Gastroesophageal sphincter (tissue), 4 donors: ENCODE results near the gene ALG13. TPM values are rescaled to one million over a fixed set of nuclear protein-coding genes. Genes with fewer than 3 reads are reported as not detected.
A peak's percentile ranks its signal among the peaks of the same experiment; 100 is the strongest.

Experiments
- ATAC-seq: fragments of 150-250 bp; one replicate; pipeline ENCODE4 v1.9.1; 2016; ENCODE audit warnings: mild to moderate bottlenecking, moderate library complexity
- H3K27ac ChIP-seq, 4 donors: fragments of 200-600 bp; sonication (generic) in 3 of 4; 1 replicate in 3 of 4; 2 replicates in 1 of 4; pipeline ENCODE4 v1.5.1; 2016 to 2019
- H3K27me3 ChIP-seq: fragments of 200-600 bp; sonication (generic); one replicate; pipeline ENCODE4 v1.5.1; 2019
- H3K36me3 ChIP-seq, 2 donors: fragments of 200-600 bp; sonication (generic); one replicate each; pipeline ENCODE4 v1.5.1; 2019; ENCODE audit warnings: control low read depth in 1 of 2
- H3K4me1 ChIP-seq, 3 donors: fragments of 200-600 bp; sonication (generic); 1 replicate in 2 of 3; 2 replicates in 1 of 3; pipeline ENCODE4 v1.5.1; 2016 to 2019; ENCODE audit warnings: control low read depth in 2 of 3
- H3K4me3 ChIP-seq, 2 donors: fragments of 200-600 bp; sonication (generic); one replicate each; pipeline ENCODE4 v1.5.1; 2019; ENCODE audit warnings: mild to moderate bottlenecking in 1 of 2, moderate library complexity in 1 of 2
- H3K9me3 ChIP-seq, 3 donors: fragments of 200-600 bp; sonication (generic); one replicate each; pipeline ENCODE4 v1.5.1; 2017 to 2019; ENCODE audit warnings: control low read depth in 2 of 3
- EP300 ChIP-seq: sonication (generic); formaldehyde crosslinking; IDR thresholded peaks from one replicate; pipeline ENCODE4 v1.6.1; 2017; ENCODE audit warnings: antibody characterized with exemption, mild to moderate bottlenecking
- POLR2A ChIP-seq, 2 donors: fragments of 450-650 bp; IDR thresholded peaks; one replicate each; pipeline ENCODE4 v1.6.1; 2017; ENCODE audit warnings: antibody characterized with exemption in 2 of 2, mild to moderate bottlenecking in 2 of 2, moderate library complexity in 1 of 2
- POLR2AphosphoS5 ChIP-seq: sonication (generic); formaldehyde crosslinking; IDR thresholded peaks from one replicate; pipeline ENCODE4 v1.6.1; 2017; ENCODE audit warnings: antibody characterized with exemption
- WGBS, 2 donors: methylation state at CpG; one replicate each; pipeline ENCODE4 v1.1.5; 2018; ENCODE audit warnings: low coverage in 1 of 2; 5-methylcytosine and 5-hydroxymethylcytosine counted together
- total RNA-seq, 4 donors: library from RNA; depleted of rRNA; stranded (reverse); fragments of >200 nt; gene quantifications; one replicate each; pipeline ENCODE4 v1.1.0, GENCODE V29; 2016
- TF ChIP-seq, protein P1 (sequence below), 4 experiments: fragments of 200-600 bp in 2 of 4; fragments of 450-650 bp in 2 of 4; sonication (generic) in 1 of 4; IDR thresholded peaks; one replicate each; pipeline ENCODE4 v1.5.1; 2017 to 2019; ENCODE audit warnings: antibody characterized with exemption in 4 of 4, mild to moderate bottlenecking in 2 of 4, moderate library complexity in 2 of 4

ALG13 gene
- total RNA-seq, 4 donors from 2014 or later: 34.6 to 62.4 (median 49.9) TPM

DNA sequence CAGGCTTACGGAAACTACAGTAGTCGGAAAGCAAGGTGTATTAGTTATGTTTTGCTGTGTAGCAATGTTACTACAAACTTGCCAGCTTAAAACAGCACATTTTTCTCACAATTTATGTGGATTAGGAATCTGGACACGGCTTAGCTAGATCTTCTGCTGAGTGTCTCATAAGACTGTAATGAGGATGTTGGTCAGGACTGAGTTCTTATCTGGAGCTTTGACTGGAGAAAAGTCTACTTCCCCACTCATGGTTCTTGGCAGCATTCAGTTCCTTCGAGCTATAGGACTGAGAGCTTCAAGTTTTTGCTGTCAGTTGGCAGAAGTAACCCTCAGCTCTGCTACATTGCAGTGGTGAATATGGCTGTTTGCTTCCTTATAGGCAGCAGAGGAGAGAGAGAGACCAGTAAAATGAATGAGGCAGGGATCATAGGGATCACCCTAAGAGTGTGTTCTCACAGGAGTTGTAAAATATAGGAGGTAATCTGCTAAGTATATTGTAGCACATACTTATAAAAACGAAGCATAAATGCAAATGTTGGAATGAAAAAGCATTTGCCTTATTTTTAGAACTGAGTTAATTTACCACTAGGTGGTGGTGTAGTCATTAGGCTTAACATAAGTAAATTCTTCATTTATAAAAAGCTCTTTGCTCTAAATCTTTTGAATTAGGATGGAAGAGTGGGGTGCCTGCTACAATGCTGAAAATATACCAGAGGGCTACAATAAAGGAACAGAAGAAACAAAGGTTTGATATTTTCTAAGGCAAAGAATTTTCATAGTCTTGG lies 38.6 kb downstream of the ALG13 start:
- Histone ChIP-seq H3K4me3 (no peak overlapping the region), H3K27ac (no peak overlapping the region), H3K9me3 (no peaks in the 10 kb centered on the region), H3K36me3 (peaks cover 0 to 27% of the 10 kb centered on the region in 2 donors), H3K4me1 (no peaks in the 10 kb centered on the region), H3K27me3 (no peaks in the 10 kb centered on the region)
- ATAC-seq: no peak
- 34 to 55% methylated on average over 2 to 4 of the region's 5 CpGs for WGBS, 2 donors
- TF ChIP-seq POLR2A (IDR thresholded peaks at IDR 0.05) (no peak), POLR2AphosphoS5 (no peak)
- TF ChIP-seq, protein P1, sequence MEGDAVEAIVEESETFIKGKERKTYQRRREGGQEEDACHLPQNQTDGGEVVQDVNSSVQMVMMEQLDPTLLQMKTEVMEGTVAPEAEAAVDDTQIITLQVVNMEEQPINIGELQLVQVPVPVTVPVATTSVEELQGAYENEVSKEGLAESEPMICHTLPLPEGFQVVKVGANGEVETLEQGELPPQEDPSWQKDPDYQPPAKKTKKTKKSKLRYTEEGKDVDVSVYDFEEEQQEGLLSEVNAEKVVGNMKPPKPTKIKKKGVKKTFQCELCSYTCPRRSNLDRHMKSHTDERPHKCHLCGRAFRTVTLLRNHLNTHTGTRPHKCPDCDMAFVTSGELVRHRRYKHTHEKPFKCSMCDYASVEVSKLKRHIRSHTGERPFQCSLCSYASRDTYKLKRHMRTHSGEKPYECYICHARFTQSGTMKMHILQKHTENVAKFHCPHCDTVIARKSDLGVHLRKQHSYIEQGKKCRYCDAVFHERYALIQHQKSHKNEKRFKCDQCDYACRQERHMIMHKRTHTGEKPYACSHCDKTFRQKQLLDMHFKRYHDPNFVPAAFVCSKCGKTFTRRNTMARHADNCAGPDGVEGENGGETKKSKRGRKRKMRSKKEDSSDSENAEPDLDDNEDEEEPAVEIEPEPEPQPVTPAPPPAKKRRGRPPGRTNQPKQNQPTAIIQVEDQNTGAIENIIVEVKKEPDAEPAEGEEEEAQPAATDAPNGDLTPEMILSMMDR (IDR thresholded peaks at IDR 0.05): peak in 1 of 4 experiments; percentile 33

DNA sequence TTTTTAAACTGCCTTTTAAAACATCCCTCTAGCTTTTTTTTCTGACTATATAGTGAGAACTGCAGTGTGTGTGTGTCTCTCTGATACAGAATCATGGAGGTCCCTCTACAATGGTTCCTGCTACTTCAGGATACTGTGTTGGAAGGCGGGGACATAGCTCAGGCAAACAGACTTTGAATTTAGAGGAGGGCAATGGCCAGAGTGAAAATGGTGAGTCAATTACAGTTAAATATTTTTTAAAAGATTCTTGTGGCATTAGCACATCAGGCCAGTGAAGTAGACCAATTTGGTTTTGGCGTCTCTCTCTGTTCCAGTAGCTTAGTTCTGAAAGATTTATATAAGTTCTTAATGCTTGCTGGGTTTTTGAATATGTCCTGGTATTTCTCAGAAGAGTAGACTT lies 47.1 kb downstream of the ALG13 start:
- H3K4me1 ChIP-seq: no peaks in the 10 kb centered on the region
- TF ChIP-seq EP300 (no peak), POLR2AphosphoS5 (no peak)
- TF ChIP-seq, protein P1 (IDR thresholded peaks at IDR 0.05): no peak
- no peak overlapping the region for H3K4me3 ChIP-seq
- H3K9me3 ChIP-seq: no peaks in the 10 kb centered on the region
- no peak overlapping the region for H3K27ac ChIP-seq
- peaks cover 0 to 44% of the 10 kb centered on the region in 2 donors for H3K36me3 ChIP-seq
- no peaks in the 10 kb centered on the region for H3K27me3 ChIP-seq
- 76 to 90% methylated on average over 2 of the region's 2 CpGs for WGBS, 2 donors
- ATAC-seq: no peak

DNA sequence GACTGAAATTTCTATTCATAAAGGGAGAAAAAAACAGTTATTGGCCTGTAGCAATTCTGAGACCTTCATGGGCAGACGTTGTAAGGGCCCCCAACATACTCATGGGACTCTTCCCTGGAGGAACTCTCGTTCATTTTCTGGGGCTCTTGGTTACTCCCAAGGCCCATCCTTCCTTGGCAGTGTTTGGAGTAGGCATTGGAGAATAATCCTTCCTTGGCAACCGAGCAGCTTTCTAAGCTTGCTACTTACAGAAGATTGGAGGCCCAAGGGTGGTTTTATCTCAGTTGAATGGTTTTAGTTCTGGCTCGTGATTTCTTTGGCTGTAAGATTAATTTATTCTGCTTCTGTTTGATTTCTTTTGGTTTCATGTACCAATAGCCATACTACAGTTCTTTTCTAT lies 50.4 kb downstream of the ALG13 start:
- no peak overlapping the region for H3K4me3 ChIP-seq
- no peak for ATAC-seq
- no peaks in the 10 kb centered on the region for H3K27me3 ChIP-seq
- H3K27ac ChIP-seq: no peak overlapping the region
- peaks cover 0 to 46% of the 10 kb centered on the region in 2 donors for H3K36me3 ChIP-seq
- H3K4me1 ChIP-seq: no peaks in the 10 kb centered on the region
- no peak for TF ChIP-seq POLR2AphosphoS5
- no peak for TF ChIP-seq POLR2A (IDR thresholded peaks at IDR 0.05)
- 67 to 74% methylated on average over 1 to 3 of the region's 4 CpGs for WGBS, 2 donors
- no peaks in the 10 kb centered on the region for H3K9me3 ChIP-seq

GRCh38 chrX:111736571-111736970 lies 55.6 kb downstream of the ALG13 start:
- TF ChIP-seq POLR2A (IDR thresholded peaks at IDR 0.05) (no peak), POLR2AphosphoS5 (no peak), EP300 (no peak)
- TF ChIP-seq, protein P1 (IDR thresholded peaks at IDR 0.05): no peak
- ATAC-seq: no peak
- H3K4me1 ChIP-seq: no peaks in the 10 kb centered on the region
- no peaks in the 10 kb centered on the region for H3K27me3 ChIP-seq
- H3K27ac ChIP-seq: no peak overlapping the region
- H3K4me3 ChIP-seq: no peak overlapping the region
- H3K36me3 ChIP-seq: peaks cover 0 to 68% of the 10 kb centered on the region in 2 donors
- 64 to 85% methylated on average over 3 of the region's 3 CpGs for WGBS, 2 donors
- H3K9me3 ChIP-seq: no peaks in the 10 kb centered on the region

DNA sequence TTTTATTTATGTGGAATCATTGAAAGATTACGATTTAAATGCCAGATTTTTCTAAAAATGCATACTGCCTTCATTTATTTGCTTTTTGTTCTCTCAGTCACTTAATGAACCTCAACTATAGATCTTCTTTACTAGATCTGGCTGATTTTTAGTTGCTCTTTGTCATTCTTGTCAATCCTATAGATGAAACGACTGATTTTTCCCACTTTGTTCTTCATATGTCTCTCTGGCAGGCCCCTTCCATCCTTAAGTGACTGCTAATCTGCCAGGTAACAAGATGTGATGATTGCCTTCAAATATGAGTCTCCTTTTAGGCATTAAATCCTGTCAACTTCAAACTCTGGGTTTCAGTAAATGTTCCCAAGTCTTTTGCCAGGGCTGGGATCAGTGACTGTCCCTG lies 61.0 kb downstream of the ALG13 start:
- Histone ChIP-seq H3K4me1 (no peaks in the 10 kb centered on the region), H3K9me3 (no peaks in the 10 kb centered on the region), H3K27me3 (no peaks in the 10 kb centered on the region), H3K36me3 (peaks cover 0 to 80% of the 10 kb centered on the region in 2 donors), H3K27ac (no peak overlapping the region), H3K4me3 (no peak overlapping the region)
- TF ChIP-seq POLR2A (IDR thresholded peaks at IDR 0.05): no peak
- TF ChIP-seq, protein P1 (IDR thresholded peaks at IDR 0.05): no peak
- no peak for TF ChIP-seq POLR2AphosphoS5
- TF ChIP-seq EP300: no peak
- ATAC-seq: no peak
- WGBS, 2 donors: 46 to 72% methylated on average over 2 of the region's 2 CpGs
